H9 (cell line): ENCODE results near the gene FBXW4. TPM values are rescaled to one million over a fixed set of nuclear protein-coding genes. Genes with fewer than 3 reads are reported as not detected.

Source experiments
- DNase-seq: peaks from one replicate; pipeline ENCODE4 v3.0.0-alpha.2; 2017
- H2AFZ ChIP-seq: one replicate; pipeline ENCODE4 v1.6.1; 2013; ENCODE audit warnings: mild to moderate bottlenecking, low read length, control low read depth, moderate library complexity
- H2AK5ac ChIP-seq: 2 replicates; pipeline ENCODE4 v1.6.1; 2013; ENCODE audit warnings: low read length, control low read depth, mixed read lengths; ENCODE audit not compliant: insufficient read length
- H2BK120ac ChIP-seq: one replicate; pipeline ENCODE4 v1.6.1; 2013; ENCODE audit warnings: low read depth, mild to moderate bottlenecking, low read length, control low read depth, inconsistent platforms; ENCODE audit not compliant: poor library complexity, severe bottlenecking
- H2BK12ac ChIP-seq: 2 replicates; pipeline ENCODE4 v1.6.1; 2013; ENCODE audit warnings: low read length, control low read depth, mixed read lengths, low read depth; ENCODE audit not compliant: insufficient read length
- H2BK15ac ChIP-seq: 2 replicates; pipeline ENCODE4 v1.6.1; 2013; ENCODE audit warnings: low read depth, low read length, control low read depth
- H2BK20ac ChIP-seq: one replicate; pipeline ENCODE4 v1.6.1; 2013; ENCODE audit warnings: low read depth, mild to moderate bottlenecking, low read length, control low read depth, inconsistent platforms; ENCODE audit not compliant: poor library complexity, severe bottlenecking
- H2BK5ac ChIP-seq: 2 replicates; pipeline ENCODE4 v1.6.1; 2013; ENCODE audit warnings: low read length, control low read depth, mixed read lengths; ENCODE audit not compliant: insufficient read length
- H3K14ac ChIP-seq: 2 replicates; pipeline ENCODE4 v1.6.1; 2013; ENCODE audit warnings: low read length, control low read depth; ENCODE audit not compliant: insufficient read depth
- H3K18ac ChIP-seq: 2 replicates; pipeline ENCODE4 v1.6.1; 2013; ENCODE audit warnings: low read depth, mild to moderate bottlenecking, mixed read lengths, low read length, control low read depth; ENCODE audit not compliant: insufficient read length
- H3K23ac ChIP-seq: 2 replicates; pipeline ENCODE4 v1.6.1; 2013; ENCODE audit warnings: low read length, control low read depth, mixed read lengths, low read depth; ENCODE audit not compliant: insufficient read length
- H3K23me2 ChIP-seq: 2 replicates; pipeline ENCODE4 v1.6.1; 2013; ENCODE audit warnings: low read depth, mild to moderate bottlenecking, mixed read lengths, low read length, control low read depth; ENCODE audit not compliant: insufficient read length, poor library complexity, severe bottlenecking
- H3K27ac ChIP-seq: 2 replicates; pipeline ENCODE4 v1.5.1; 2013; ENCODE audit warnings: low read length, control low read depth, mixed read lengths, low read depth; ENCODE audit not compliant: insufficient read length
- H3K27me3 ChIP-seq: 2 replicates; pipeline ENCODE4 v1.6.1; 2013; ENCODE audit warnings: low read length, control low read depth, inconsistent platforms; ENCODE audit not compliant: insufficient read depth
- H3K4ac ChIP-seq: 2 replicates; pipeline ENCODE4 v1.6.1; 2013; ENCODE audit warnings: low read depth, mild to moderate bottlenecking, control low read depth, inconsistent platforms, low read length, moderate library complexity
- H3K4me1 ChIP-seq: 2 replicates; pipeline ENCODE4 v1.6.1; 2013; ENCODE audit warnings: low read length, control low read depth, inconsistent platforms; ENCODE audit not compliant: insufficient read depth
- H3K4me2 ChIP-seq: 2 replicates; pipeline ENCODE4 v1.6.1; 2013; ENCODE audit warnings: low read length, control low read depth, mixed read lengths; ENCODE audit not compliant: insufficient read length, insufficient read depth
- H3K56ac ChIP-seq: 2 replicates; pipeline ENCODE4 v1.6.1; 2013; ENCODE audit warnings: low read depth, mild to moderate bottlenecking, mixed read lengths, low read length, control low read depth; ENCODE audit not compliant: insufficient read length
- H3K79me1 ChIP-seq: 2 replicates; pipeline ENCODE4 v1.6.1; 2013; ENCODE audit warnings: low read depth, mild to moderate bottlenecking, moderate library complexity, low read length, control low read depth, inconsistent platforms; ENCODE audit not compliant: insufficient read depth, poor library complexity, severe bottlenecking
- H3K79me2 ChIP-seq: 2 replicates; pipeline ENCODE4 v1.6.1; 2013; ENCODE audit warnings: low read length, control low read depth, inconsistent platforms; ENCODE audit not compliant: insufficient read depth
- H3K9ac ChIP-seq: 2 replicates; pipeline ENCODE4 v1.6.1; 2013; ENCODE audit warnings: low read length, control low read depth, mixed read lengths; ENCODE audit not compliant: insufficient read length; ENCODE audit errors: extremely low read depth
- H3K9me3 ChIP-seq: one replicate; pipeline ENCODE4 v1.6.1; 2013; ENCODE audit warnings: low read depth, low read length, inconsistent platforms; ENCODE audit not compliant: control insufficient read depth
- H3T11ph ChIP-seq: one replicate; pipeline ENCODE4 v1.6.1; 2013; ENCODE audit warnings: mild to moderate bottlenecking, low read length, control low read depth, inconsistent platforms
- H4K20me1 ChIP-seq: one replicate; pipeline ENCODE4 v1.6.1; 2013; ENCODE audit not compliant: control insufficient read depth, insufficient read length, insufficient read depth
- H4K5ac ChIP-seq: 2 replicates; pipeline ENCODE4 v1.6.1; 2013; ENCODE audit warnings: low read depth, mild to moderate bottlenecking, mixed read lengths, low read length, control low read depth; ENCODE audit not compliant: insufficient read length
- H4K8ac ChIP-seq: replicated peaks from 2 replicates; pipeline ENCODE4 v1.6.1; 2013; ENCODE audit warnings: low read length, control low read depth, mixed read lengths, low read depth; ENCODE audit not compliant: insufficient read length
- H4K91ac ChIP-seq: 2 replicates; pipeline ENCODE4 v1.6.1; 2013; ENCODE audit warnings: low read depth, mild to moderate bottlenecking, moderate library complexity, mixed read lengths, low read length, control low read depth; ENCODE audit not compliant: insufficient read length
- H3K27ac Mint-ChIP-seq, 3 experiments: 2 replicates in 2 of 3; 3 replicates in 1 of 3; pipeline ENCODE4 v1.8.0; 2020 to 2021; ENCODE audit warnings: mixed read lengths in 3 of 3, mild to moderate bottlenecking in 1 of 3, moderate library complexity in 1 of 3
- H3K27me3 Mint-ChIP-seq: 2 replicates; pipeline ENCODE4 v1.8.0; 2021; ENCODE audit warnings: low read depth, mild to moderate bottlenecking, moderate library complexity, mixed read lengths
- H3K36me3 Mint-ChIP-seq, 3 experiments: 2 replicates in 2 of 3; 3 replicates in 1 of 3; pipeline ENCODE4 v1.8.0; 2020 to 2021; ENCODE audit warnings: low read depth in 3 of 3, mixed read lengths in 3 of 3; ENCODE audit not compliant: insufficient read depth in 1 of 3
- H3K4me1 Mint-ChIP-seq, 2 experiments: 2 replicates each; pipeline ENCODE4 v1.8.0; 2020; ENCODE audit warnings: mixed read lengths in 2 of 2
- H3K4me3 Mint-ChIP-seq, 2 experiments: 2 replicates in 1 of 2; 3 replicates in 1 of 2; pipeline ENCODE4 v1.8.0; 2020 to 2021; ENCODE audit warnings: mild to moderate bottlenecking in 2 of 2, mixed read lengths in 2 of 2, moderate library complexity in 1 of 2
- H3K9me3 Mint-ChIP-seq, 2 experiments: 2 replicates in 1 of 2; 3 replicates in 1 of 2; pipeline ENCODE4 v1.8.0; 2020; ENCODE audit warnings: mild to moderate bottlenecking in 2 of 2, mixed read lengths in 2 of 2, moderate library complexity in 1 of 2
- CTCF ChIP-seq: fragments of 200-600 bp; sonication (generic); conservative IDR thresholded peaks from 3 replicates; pipeline ENCODE4 v1.8.0; 2021; ENCODE audit warnings: antibody characterized with exemption, mild to moderate bottlenecking
- WGBS: extraction: QIAGEN DNeasy Blood & Tissue Kit; methylation state at CpG from one replicate; pipeline ENCODE4 v1.1.7; 2013; ENCODE audit warnings: missing lambda C conversion rate, low lambda C conversion rate, mixed read lengths; ENCODE audit not compliant: insufficient read length; ENCODE audit errors: extremely low coverage; 5-methylcytosine and 5-hydroxymethylcytosine counted together
- total RNA-seq: library from RNA; stranded (reverse); gene quantifications from 2 replicates; pipeline ENCODE4 v1.2.1, GENCODE V29; 2021

Gene FBXW4
- total RNA-seq, 1 experiment from 2014 or later = 41.6 TPM

DNA sequence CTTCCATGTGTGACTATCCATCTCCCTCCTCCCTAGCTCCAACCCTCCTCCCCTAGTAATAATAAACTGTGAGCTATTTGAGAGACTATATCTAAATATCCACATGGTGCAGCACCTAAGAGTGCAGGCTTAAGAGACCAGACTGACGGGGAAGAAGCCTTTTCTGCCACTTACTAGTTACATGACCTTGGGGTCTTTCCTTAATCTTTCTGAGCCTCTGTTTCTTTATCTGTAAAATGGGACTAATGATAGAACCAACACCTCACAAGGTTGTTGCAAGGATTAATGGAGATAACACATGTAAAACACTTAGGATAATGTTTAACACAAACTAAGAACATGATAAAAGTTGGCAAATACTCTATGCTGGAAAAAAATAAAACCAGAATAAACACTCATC, 37.1 kb upstream of the FBXW4 start:
- H4K8ac ChIP-seq = no peak overlapping the region
- H3K9ac ChIP-seq = no peak overlapping the region
- no peaks in the 10 kb centered on the region for H3K79me2 ChIP-seq
- no peak for DNase-seq
- H2BK120ac ChIP-seq = no peak overlapping the region
- no peak for TF ChIP-seq CTCF
- Mint-ChIP-seq H3K27me3 (peaks cover 6% of the 10 kb centered on the region), H3K9me3 (no peaks in the 10 kb centered on the region), H3K36me3 (no peaks in the 10 kb centered on the region), H3K27ac (no peak overlapping the region), H3K4me1 (peaks cover 0 to 3% of the 10 kb centered on the region in 2 experiments; a peak in 1 of 4 replicates), H3K4me3 (no peak overlapping the region)
- H3T11ph ChIP-seq = no peak overlapping the region
- H3K14ac ChIP-seq = no peak overlapping the region
- no peak overlapping the region for H2AK5ac ChIP-seq
- H2BK15ac ChIP-seq = no peak overlapping the region
- H2BK5ac ChIP-seq = no peak overlapping the region
- no peaks in the 10 kb centered on the region for H4K20me1 ChIP-seq
- H3K27me3 ChIP-seq = no peaks in the 10 kb centered on the region
- H3K9me3 ChIP-seq = no peaks in the 10 kb centered on the region
- no peak overlapping the region for H3K56ac ChIP-seq
- no peak overlapping the region for H3K18ac ChIP-seq
- no peak overlapping the region for H3K27ac ChIP-seq
- H3K23ac ChIP-seq = no peak overlapping the region
- no peaks in the 10 kb centered on the region for H3K79me1 ChIP-seq
- no peaks in the 10 kb centered on the region for H3K4me1 ChIP-seq
- H3K23me2 ChIP-seq = no peaks in the 10 kb centered on the region
- no peak overlapping the region for H2AFZ ChIP-seq
- H2BK12ac ChIP-seq = no peak overlapping the region
- H2BK20ac ChIP-seq = no peak overlapping the region
- H4K5ac ChIP-seq = no peak overlapping the region
- no peak overlapping the region for H4K91ac ChIP-seq
- whole genome bisulfite sequencing = no CpG with 5 or more reads among the region's 1 CpG
- H3K4me2 ChIP-seq = no peak overlapping the region
- no peak overlapping the region for H3K4ac ChIP-seq
